Keratinocyte (primary cell): ENCODE measurements around the gene SLCO1B3. TPM values are rescaled to one million over a fixed set of nuclear protein-coding genes. Genes with fewer than 3 reads are reported as not detected.

Experiments
- DNase-seq: peaks from one replicate; pipeline ENCODE4 v3.0.0-alpha.2; 2011; ENCODE audit warnings: low read depth, missing footprints, low spot score
- FAIRE-seq: peaks from 2 replicates; lab custom pipeline; 2011; peaks lifted over from hg19 to GRCh38; lab: Jason Lieb, UNC
- H2AFZ ChIP-seq: 2 replicates; pipeline ENCODE4 v1.6.0; 2012; ENCODE audit warnings: low read length, control low read depth, inconsistent platforms; ENCODE audit not compliant: control insufficient read depth
- H3K27ac ChIP-seq: 2 replicates; pipeline ENCODE4 v1.5.1; 2011; ENCODE audit warnings: low read length; ENCODE audit not compliant: control insufficient read depth, insufficient read depth
- H3K27me3 ChIP-seq: 3 replicates; pipeline ENCODE4 v1.6.0; 2011; ENCODE audit warnings: low read length; ENCODE audit not compliant: control insufficient read depth, insufficient read depth; ENCODE audit errors: extremely low read depth
- H3K36me3 ChIP-seq, 2 experiments: 2 replicates in 1 of 2; 3 replicates in 1 of 2; pipeline ENCODE4 v1.5.1; 2011; ENCODE audit warnings: low read length in 2 of 2, mild to moderate bottlenecking in 1 of 2; ENCODE audit not compliant: control insufficient read depth in 2 of 2, insufficient read depth in 2 of 2; ENCODE audit errors: extremely low read depth in 1 of 2
- H3K4me1 ChIP-seq: 3 replicates; pipeline ENCODE4 v1.5.1; 2011; ENCODE audit warnings: low read length; ENCODE audit not compliant: control insufficient read depth, insufficient read depth; ENCODE audit errors: extremely low read depth
- H3K4me2 ChIP-seq: 3 replicates; pipeline ENCODE4 v1.6.0; 2011; ENCODE audit warnings: low read depth, low read length; ENCODE audit not compliant: control insufficient read depth, insufficient read depth; ENCODE audit errors: extremely low read depth
- H3K4me3 ChIP-seq, 3 experiments: fragments of 200-600 bp in 1 of 3; sonication (generic) in 1 of 3; 2 replicates in 2 of 3; 3 replicates in 1 of 3; pipeline ENCODE4 v1.5.1; 2011 to 2016; ENCODE audit warnings: low read length in 3 of 3, mild to moderate bottlenecking in 3 of 3, control low read depth in 2 of 3, inconsistent platforms in 1 of 3, low read depth in 1 of 3, mixed read lengths in 1 of 3, mixed run types in 1 of 3, moderate library complexity in 1 of 3; ENCODE audit not compliant: control insufficient read depth in 2 of 3, insufficient read depth in 2 of 3; ENCODE audit errors: extremely low read depth in 1 of 3
- H3K79me2 ChIP-seq: 2 replicates; pipeline ENCODE4 v1.6.0; 2012; ENCODE audit warnings: low read length; ENCODE audit not compliant: control insufficient read depth, insufficient read depth
- H3K9ac ChIP-seq: 3 replicates; pipeline ENCODE4 v1.6.0; 2011; ENCODE audit warnings: low read length; ENCODE audit not compliant: control insufficient read depth, insufficient read depth; ENCODE audit errors: extremely low read depth
- H3K9me1 ChIP-seq: 3 replicates; pipeline ENCODE4 v1.6.0; 2011; ENCODE audit warnings: low read length; ENCODE audit not compliant: control insufficient read depth, insufficient read depth; ENCODE audit errors: extremely low read depth
- H3K9me3 ChIP-seq: 2 replicates; pipeline ENCODE4 v1.5.1; 2012; ENCODE audit warnings: low read depth, low read length; ENCODE audit not compliant: control insufficient read depth
- H4K20me1 ChIP-seq: 3 replicates; pipeline ENCODE4 v1.6.0; 2011; ENCODE audit warnings: low read length; ENCODE audit not compliant: control insufficient read depth, insufficient read depth; ENCODE audit errors: extremely low read depth
- EZH2 ChIP-seq: IDR thresholded peaks from one replicate; pipeline ENCODE4 v1.6.1; 2012; ENCODE audit warnings: inconsistent platforms, mild to moderate bottlenecking, low read length, moderate library complexity
- dilution Hi-C: fragments of 300-500 bp; cut with MboI; formaldehyde crosslinking; loops from one replicate; pipeline ENCODE4 v1.7.0; 2020; ENCODE audit warnings: low sequenced_read_pairs; ENCODE audit not compliant: extremely low pct_ligation_motif_present
- polyA plus RNA-seq, 5 experiments: library from polyadenylated mRNA; depleted of rRNA in 3 of 5; stranded (reverse) in 3 of 5; stranded (forward) in 1 of 5; unstranded in 1 of 5; fragments of >200 nt; gene quantifications; 1 replicate in 1 of 5; 2 replicates in 3 of 5; 3 replicates in 1 of 5; pipeline versions ENCODE4 v1.2.1 to v1.2.3, GENCODE V29; 2011 to 2012; ENCODE audit warnings: missing spikeins in 2 of 5, low read depth in 1 of 5, low replicate concordance in 1 of 5
- TF ChIP-seq, protein P1 (sequence below), 3 experiments: IDR thresholded peaks in 1 of 3; conservative IDR thresholded peaks in 1 of 3; optimal IDR thresholded peaks in 1 of 3; 2 replicates in 2 of 3; 3 replicates in 1 of 3; pipeline versions ENCODE3 to v1.5.1; 2011; ENCODE audit warnings: low read length in 3 of 3, mild to moderate bottlenecking in 3 of 3, moderate library complexity in 2 of 3, control low read depth in 1 of 3, inconsistent platforms in 1 of 3; ENCODE audit not compliant: insufficient read depth in 2 of 3; ENCODE audit errors: extremely low read depth in 1 of 3

SLCO1B3 gene
- polyA plus RNA-seq, 1 donor (not counting 4 experiments of a cell fraction or from before 2014, with no cell fraction given): not detected

DNA sequence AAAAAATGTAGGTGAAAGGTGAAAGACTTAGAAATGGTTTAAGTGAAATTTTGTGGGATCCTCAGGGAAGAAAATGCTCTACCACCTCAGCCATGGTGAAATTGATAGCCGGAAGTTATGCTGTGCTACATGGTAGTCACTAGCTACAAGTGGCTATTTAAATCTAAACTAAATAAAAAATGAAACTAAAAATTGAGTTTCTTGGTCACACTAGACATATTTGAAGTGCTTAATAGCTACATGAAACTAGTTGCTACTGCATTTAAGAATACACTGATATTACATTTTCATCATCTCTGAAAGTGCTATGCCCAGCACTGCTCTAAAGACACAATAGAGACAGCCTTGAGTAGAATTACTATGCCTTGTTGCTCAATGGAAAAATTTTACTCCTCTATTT, 10.3 kb upstream of the SLCO1B3 start:
- H3K9ac ChIP-seq: no peak overlapping the region
- no peak overlapping the region for H2AFZ ChIP-seq
- dilution Hi-C loops: no loop called here
- FAIRE-seq: no peak
- H3K79me2 ChIP-seq: no peaks in the 10 kb centered on the region
- H3K4me1 ChIP-seq: no peaks in the 10 kb centered on the region
- TF ChIP-seq, protein P1, sequence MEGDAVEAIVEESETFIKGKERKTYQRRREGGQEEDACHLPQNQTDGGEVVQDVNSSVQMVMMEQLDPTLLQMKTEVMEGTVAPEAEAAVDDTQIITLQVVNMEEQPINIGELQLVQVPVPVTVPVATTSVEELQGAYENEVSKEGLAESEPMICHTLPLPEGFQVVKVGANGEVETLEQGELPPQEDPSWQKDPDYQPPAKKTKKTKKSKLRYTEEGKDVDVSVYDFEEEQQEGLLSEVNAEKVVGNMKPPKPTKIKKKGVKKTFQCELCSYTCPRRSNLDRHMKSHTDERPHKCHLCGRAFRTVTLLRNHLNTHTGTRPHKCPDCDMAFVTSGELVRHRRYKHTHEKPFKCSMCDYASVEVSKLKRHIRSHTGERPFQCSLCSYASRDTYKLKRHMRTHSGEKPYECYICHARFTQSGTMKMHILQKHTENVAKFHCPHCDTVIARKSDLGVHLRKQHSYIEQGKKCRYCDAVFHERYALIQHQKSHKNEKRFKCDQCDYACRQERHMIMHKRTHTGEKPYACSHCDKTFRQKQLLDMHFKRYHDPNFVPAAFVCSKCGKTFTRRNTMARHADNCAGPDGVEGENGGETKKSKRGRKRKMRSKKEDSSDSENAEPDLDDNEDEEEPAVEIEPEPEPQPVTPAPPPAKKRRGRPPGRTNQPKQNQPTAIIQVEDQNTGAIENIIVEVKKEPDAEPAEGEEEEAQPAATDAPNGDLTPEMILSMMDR (optimal IDR thresholded peaks at IDR 0.05 in 1 of 3, IDR thresholded peaks at IDR 0.05 in 1 of 3, conservative IDR thresholded peaks at IDR 0.05 in 1 of 3; ENCODE audit: extremely low read depth in 1 of 3, insufficient read depth in 2 of 3, low read length in 3 of 3): no peak
- TF ChIP-seq EZH2: no peak
- no peaks in the 10 kb centered on the region for H3K9me3 ChIP-seq
- no peaks in the 10 kb centered on the region for H3K9me1 ChIP-seq
- H4K20me1 ChIP-seq: no peaks in the 10 kb centered on the region
- no peaks in the 10 kb centered on the region for H3K36me3 ChIP-seq
- no peak overlapping the region for H3K4me3 ChIP-seq
- DNase-seq: no peak
- no peak overlapping the region for H3K4me2 ChIP-seq
- H3K27me3 ChIP-seq: no peaks in the 10 kb centered on the region
- H3K27ac ChIP-seq: no peak overlapping the region

DNA sequence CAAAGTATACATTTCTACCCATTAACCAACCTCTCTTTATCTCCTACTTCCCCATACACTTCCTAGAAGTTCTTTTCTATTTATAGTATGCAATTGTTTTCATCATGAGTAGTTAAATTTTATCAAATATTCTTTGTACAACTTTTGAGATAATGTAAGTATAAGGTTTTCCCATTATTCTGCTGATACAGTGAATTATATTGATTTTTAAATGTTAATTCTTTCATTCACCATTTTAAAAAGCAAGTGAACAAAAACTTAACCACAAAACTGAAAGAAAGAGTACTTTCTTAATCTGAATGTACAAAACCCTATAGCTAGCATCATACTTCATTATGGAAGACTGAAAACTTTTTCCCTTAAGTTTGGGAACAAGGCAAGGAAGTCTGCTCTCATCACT, 9.5 kb upstream of the SLCO1B3 start:
- Histone ChIP-seq H3K36me3 (no peaks in the 10 kb centered on the region), H3K4me3 (no peak overlapping the region), H3K27ac (no peak overlapping the region), H3K79me2 (no peaks in the 10 kb centered on the region), H3K27me3 (no peaks in the 10 kb centered on the region), H3K9me3 (no peaks in the 10 kb centered on the region), H3K9me1 (no peaks in the 10 kb centered on the region), H3K4me2 (no peak overlapping the region), H3K9ac (no peak overlapping the region), H3K4me1 (no peaks in the 10 kb centered on the region), H4K20me1 (no peaks in the 10 kb centered on the region), H2AFZ (no peak overlapping the region)
- TF ChIP-seq EZH2: no peak
- TF ChIP-seq, protein P1 (optimal IDR thresholded peaks at IDR 0.05 in 1 of 3, IDR thresholded peaks at IDR 0.05 in 1 of 3, conservative IDR thresholded peaks at IDR 0.05 in 1 of 3; ENCODE audit: extremely low read depth in 1 of 3, insufficient read depth in 2 of 3, low read length in 3 of 3): no peak
- FAIRE-seq (no peak), DNase-seq (no peak)
- dilution Hi-C loops: no loop called here
